Activated naive CD4-positive, alpha-beta T cell treated with anti-CD3 and anti-CD28 coated beads, Interleukin-2, amount 50 U/mL, for 72 hours (primary cell): Measurements from ENCODE around the gene ARHGEF16. TPM values are rescaled to one million over a fixed set of nuclear protein-coding genes. Genes with fewer than 3 reads are reported as not detected.
A peak's percentile ranks its signal among the peaks of the same experiment; 100 is the strongest.

ENCODE experiments used
- ATAC-seq, 2 donors: fragments of 150-1000 bp; cut with Tn5 transposase; 2 replicates each; pipeline ENCODE4 v1.10.0; 2021; ENCODE audit warnings: mild to moderate bottlenecking in 2 of 2, moderate library complexity in 2 of 2
- DNase-seq, 2 donors: peaks; one replicate each; pipeline ENCODE4 v3.0.0; 2021 to 2022; ENCODE audit warnings: low spot score in 2 of 2
- H3K27ac Mint-ChIP-seq, 2 donors: one replicate each; pipeline ENCODE4 v1.8.0; 2022; ENCODE audit warnings: mild to moderate bottlenecking in 2 of 2, mixed read lengths in 2 of 2
- H3K36me3 Mint-ChIP-seq, 2 donors: one replicate each; pipeline ENCODE4 v1.8.0; 2022; ENCODE audit warnings: mixed read lengths in 2 of 2
- H3K9me3 Mint-ChIP-seq, 2 donors: one replicate each; pipeline ENCODE4 v1.8.0; 2022; ENCODE audit warnings: mixed read lengths in 2 of 2
- total RNA-seq, 2 donors: library from RNA; stranded (reverse); gene quantifications; one replicate each; pipeline ENCODE4 v1.2.3, GENCODE V29; 2022

Gene ARHGEF16
- total RNA-seq, 2 donors from 2014 or later: 0.46 TPM; not detected in 1

- Mint-ChIP-seq H3K27ac (no peak overlapping the region), H3K9me3 (no peaks in the 10 kb centered on the region), H3K36me3 (no peaks in the 10 kb centered on the region)
- no peak for DNase-seq
- no peak for ATAC-seq
Observed at GRCh38 chr1:3507636-3508275, 53.3 kb downstream of the ARHGEF16 start.

GRCh38 chr1:3508757-3509415 is 54.4 kb downstream of the ARHGEF16 start:
- H3K36me3 Mint-ChIP-seq: no peaks in the 10 kb centered on the region
- ATAC-seq: no peak
- H3K9me3 Mint-ChIP-seq: no peaks in the 10 kb centered on the region

GRCh38 chr1:3509721-3510120 is 55.3 kb downstream of the ARHGEF16 start:
- ATAC-seq: no peak
- no peak for DNase-seq
- no peaks in the 10 kb centered on the region for H3K36me3 Mint-ChIP-seq
- H3K27ac Mint-ChIP-seq: no peak overlapping the region
- no peaks in the 10 kb centered on the region for H3K9me3 Mint-ChIP-seq

More at GRCh38 chr1:3508757-3509415, 54.4 kb downstream of the ARHGEF16 start:
- H3K27ac Mint-ChIP-seq: no peak overlapping the region
- DNase-seq: no peak

DNA sequence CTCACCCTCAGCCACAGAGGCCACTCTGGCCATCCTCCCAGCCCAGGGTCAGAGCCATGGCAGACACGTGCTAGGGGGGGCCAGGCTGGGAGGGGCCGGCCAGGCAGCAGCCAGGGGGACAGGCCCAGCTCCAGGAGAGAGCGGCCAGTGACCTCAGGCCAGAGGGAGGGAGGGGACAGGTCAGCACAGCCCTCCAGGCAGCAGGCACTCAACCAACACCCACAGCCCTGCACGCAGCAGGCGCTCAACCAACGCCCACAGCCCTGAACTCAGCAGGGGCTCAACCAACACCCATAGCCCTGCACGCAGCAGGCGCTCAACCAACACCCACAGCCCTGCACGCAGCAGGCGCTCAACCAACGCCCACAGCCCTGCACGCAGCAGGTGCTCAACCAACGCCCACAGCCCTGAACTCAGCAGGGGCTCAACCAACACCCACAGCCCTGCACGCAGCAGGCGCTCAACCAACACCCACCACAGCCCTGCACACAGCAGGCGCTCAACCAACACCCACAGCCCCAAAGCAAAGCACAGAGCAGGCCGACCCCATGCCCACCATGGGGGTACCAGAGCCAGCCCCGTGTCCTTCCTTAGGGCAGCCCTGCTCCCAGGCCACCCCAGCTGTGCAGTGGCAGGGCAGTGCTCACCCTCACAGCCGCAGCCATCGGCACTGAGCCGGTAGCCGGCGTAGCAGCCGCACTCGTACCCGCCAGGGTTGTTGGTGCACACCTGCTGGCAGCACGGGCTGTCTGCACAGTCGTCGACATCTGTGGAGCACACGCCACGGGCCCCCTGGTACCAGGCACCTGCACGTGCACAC is 55.9 kb downstream of the ARHGEF16 start:
- no peak overlapping the region for H3K27ac Mint-ChIP-seq
- H3K9me3 Mint-ChIP-seq: no peaks in the 10 kb centered on the region
- no peaks in the 10 kb centered on the region for H3K36me3 Mint-ChIP-seq
- ATAC-seq: no peak
- DNase-seq: no peak

DNA sequence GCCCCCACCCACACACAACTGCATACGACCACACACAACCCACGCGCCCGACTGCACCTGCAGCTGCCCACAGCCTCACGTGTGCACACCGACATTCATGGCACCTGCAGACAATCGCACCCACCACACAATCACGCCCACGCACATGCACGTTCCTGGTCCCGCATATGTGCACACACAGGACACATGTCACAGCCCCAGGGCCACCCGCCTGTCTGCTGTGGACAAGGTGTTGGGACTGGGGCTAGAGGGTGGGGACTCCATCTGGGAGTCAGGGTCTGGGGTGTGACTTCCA is 56.4 kb downstream of the ARHGEF16 start:
- DNase-seq: no peak
- H3K27ac Mint-ChIP-seq: no peak overlapping the region
- ATAC-seq: no peak
- H3K9me3 Mint-ChIP-seq: no peaks in the 10 kb centered on the region
- H3K36me3 Mint-ChIP-seq: no peaks in the 10 kb centered on the region

DNA sequence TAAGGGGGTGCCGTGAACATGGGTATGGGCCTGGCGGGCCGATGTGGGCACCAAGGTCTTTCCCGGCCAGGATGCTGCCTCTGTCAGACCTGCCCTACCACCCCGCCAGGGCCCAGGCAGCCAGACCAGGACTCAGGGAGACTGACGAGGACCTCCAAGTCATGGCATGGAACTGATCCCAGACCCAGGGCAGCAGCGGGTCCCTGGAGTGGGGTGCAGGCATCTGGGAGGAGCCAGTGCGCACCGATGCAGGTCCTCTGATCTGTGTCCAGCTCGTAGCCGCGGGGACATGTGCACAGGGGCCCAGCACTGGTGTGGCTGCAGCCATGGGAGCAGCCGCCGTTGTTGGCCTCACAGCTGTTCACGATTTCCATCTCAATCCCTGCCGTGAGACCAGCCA is 56.8 kb downstream of the ARHGEF16 start:
- Mint-ChIP-seq H3K27ac (no peak overlapping the region), H3K36me3 (no peaks in the 10 kb centered on the region), H3K9me3 (no peaks in the 10 kb centered on the region)
- ATAC-seq (no peak), DNase-seq (no peak)

DNA sequence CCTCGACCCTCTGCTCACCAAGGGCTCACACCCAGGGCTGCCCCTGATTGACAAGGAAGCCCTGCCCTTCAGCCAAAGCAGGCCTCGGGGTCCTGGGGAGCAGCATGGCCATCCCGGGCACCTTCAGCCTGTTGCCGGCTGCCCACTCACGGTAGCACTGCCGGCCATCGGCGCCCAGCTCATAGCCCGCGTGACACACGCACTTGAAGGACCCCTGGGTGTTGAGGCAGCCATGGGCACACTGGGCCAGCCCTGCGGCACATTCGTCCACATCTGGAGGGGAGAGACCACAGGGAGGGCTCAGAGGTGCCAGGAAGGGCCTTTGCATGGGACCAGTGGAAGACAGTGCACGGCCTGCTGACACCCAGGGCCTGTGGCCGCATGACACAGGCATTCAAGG is 57.4 kb downstream of the ARHGEF16 start:
- no peak for DNase-seq
- no peaks in the 10 kb centered on the region for H3K9me3 Mint-ChIP-seq
- H3K36me3 Mint-ChIP-seq: no peaks in the 10 kb centered on the region

DNA sequence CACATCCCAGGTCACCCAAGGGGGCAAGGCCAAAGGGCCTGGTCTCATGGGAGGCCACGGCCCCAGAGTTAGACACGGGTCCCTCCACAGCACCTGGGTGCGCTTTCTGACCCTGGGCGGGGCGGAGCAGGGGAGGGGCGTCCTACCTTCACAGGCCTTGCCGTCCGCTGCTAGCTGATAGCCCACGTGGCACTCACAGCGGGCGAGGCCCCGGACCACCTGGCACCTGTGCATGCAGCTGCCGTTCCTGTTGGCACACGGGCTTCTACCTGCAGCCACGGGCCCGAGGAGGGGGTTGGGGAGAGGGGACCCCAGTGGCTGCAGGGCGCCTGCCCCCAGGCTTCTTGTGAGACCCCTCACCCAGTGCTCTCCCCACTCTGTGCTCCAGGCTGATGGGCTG is 59.9 kb downstream of the ARHGEF16 start:
- DNase-seq: no peak
- Mint-ChIP-seq H3K9me3 (no peaks in the 10 kb centered on the region), H3K27ac (no peak overlapping the region), H3K36me3 (no peaks in the 10 kb centered on the region)
- no peak for ATAC-seq

More for the DNA sequence above, 57.4 kb downstream of the ARHGEF16 start:
- no peak for ATAC-seq
- no peak overlapping the region for H3K27ac Mint-ChIP-seq

GRCh38 chr1:3515272-3515671 is 60.8 kb downstream of the ARHGEF16 start:
- Mint-ChIP-seq H3K27ac (no peak overlapping the region), H3K9me3 (no peaks in the 10 kb centered on the region), H3K36me3 (no peaks in the 10 kb centered on the region)
- ATAC-seq (no peak), DNase-seq (no peak)

DNA sequence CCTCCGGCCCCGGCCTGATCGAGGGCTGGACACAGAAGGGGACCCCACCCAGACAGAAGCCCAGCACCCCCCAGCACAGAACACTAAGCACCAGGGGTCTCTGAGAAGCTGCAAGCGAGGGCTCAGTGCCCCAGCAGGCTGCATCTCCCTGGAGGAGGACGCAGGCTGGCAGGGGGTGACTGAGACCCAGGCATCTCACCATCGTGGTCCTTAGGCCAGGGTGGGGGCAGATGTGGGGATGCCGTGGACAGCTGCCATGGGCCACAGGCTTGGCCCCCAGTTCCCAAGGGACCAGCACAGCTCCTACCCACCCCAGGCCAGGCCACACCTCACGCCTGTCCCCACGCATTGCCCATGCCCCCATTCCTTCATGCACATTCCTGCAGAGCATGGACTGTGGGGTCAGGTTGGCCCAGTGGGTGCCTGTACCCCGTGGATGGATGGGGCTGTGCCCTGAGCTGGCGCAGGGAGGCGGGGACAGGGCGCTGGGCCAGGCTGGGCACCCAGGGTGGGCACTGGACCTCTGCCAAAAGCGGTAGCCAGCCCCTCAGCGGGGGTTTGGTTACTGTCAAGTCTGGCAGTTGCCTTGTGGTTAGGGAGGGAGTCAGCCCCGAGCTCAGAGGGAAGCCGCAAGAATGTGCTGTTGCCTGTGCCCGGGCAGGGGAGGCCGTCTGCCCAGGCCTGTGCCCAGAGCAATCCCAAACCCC is 61.5 kb downstream of the ARHGEF16 start:
- no peak for ATAC-seq
- H3K9me3 Mint-ChIP-seq: no peaks in the 10 kb centered on the region
- peak overlapping the region in 1 of 2 donors; percentile 50 for H3K27ac Mint-ChIP-seq
- H3K36me3 Mint-ChIP-seq: no peaks in the 10 kb centered on the region
- DNase-seq: no peak

DNA sequence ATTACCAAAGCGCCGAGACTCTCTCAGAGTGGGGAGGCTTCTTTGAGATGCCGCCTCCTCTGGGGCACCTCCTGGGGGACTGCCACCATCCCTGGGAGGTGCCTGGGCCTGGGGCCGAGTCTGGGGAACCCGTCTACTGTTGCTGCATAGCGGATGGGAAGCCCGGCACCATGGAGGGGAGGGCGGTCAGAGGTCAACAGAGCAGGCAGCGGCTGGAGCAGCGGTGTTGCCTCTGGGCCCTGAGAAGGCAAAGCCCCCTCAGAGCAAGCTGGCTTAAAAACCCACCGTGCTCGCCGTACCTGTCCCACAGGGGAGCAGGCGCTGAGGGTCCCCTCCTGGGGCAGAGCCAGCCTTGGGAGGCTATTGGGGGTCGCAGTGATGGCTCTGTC is 62.0 kb downstream of the ARHGEF16 start:
- ATAC-seq (no peak), DNase-seq (no peak)
- Mint-ChIP-seq H3K27ac (no peak overlapping the region), H3K9me3 (no peaks in the 10 kb centered on the region), H3K36me3 (no peaks in the 10 kb centered on the region)

GRCh38 chr1:3516911-3517675 is 62.6 kb downstream of the ARHGEF16 start:
- ATAC-seq (no peak), DNase-seq (no peak)
- Mint-ChIP-seq H3K36me3 (no peaks in the 10 kb centered on the region), H3K27ac (no peak overlapping the region), H3K9me3 (no peaks in the 10 kb centered on the region)

GRCh38 chr1:3518256-3518655 is 63.8 kb downstream of the ARHGEF16 start:
- no peaks in the 10 kb centered on the region for H3K36me3 Mint-ChIP-seq
- DNase-seq (peak in 1 of 2 donors; percentile 36), ATAC-seq (no peak)
- no peak overlapping the region for H3K27ac Mint-ChIP-seq
- no peaks in the 10 kb centered on the region for H3K9me3 Mint-ChIP-seq

- no peak overlapping the region for H3K27ac Mint-ChIP-seq
- no peaks in the 10 kb centered on the region for H3K36me3 Mint-ChIP-seq
- DNase-seq: no peak
- no peaks in the 10 kb centered on the region for H3K9me3 Mint-ChIP-seq
- no peak for ATAC-seq
Observed at GRCh38 chr1:3518756-3519155, 64.3 kb downstream of the ARHGEF16 start.

DNA sequence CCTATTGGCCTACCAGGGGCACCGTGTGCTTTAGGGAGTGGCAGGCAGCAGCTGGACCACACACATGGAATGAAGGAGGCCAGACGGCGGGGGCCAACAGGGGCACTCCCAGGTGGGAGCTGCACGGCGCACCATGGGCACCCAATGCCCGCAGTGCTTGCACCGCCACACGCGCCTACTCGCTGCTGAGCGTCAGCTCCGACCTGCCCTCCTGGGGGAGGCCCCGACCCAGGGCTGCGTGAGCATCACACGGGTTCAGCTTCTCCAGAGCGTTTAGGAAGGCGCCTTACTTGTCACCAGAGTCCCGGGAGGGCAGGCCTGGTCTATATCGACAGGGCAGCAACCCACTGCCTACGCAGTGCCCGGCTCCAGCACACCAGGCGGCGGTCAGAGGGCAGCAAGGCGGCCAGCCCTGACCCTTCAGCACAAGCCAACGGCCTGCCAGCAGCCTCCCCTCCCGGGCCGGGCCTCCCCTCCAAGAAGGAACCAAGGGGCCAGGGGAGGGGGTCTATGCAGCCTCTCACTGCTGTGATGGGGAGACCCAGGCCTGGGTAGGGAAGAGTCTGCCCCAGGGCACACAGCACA is 64.9 kb downstream of the ARHGEF16 start:
- no peak overlapping the region for H3K27ac Mint-ChIP-seq
- ATAC-seq (no peak), DNase-seq (no peak)
- no peaks in the 10 kb centered on the region for H3K9me3 Mint-ChIP-seq
- no peaks in the 10 kb centered on the region for H3K36me3 Mint-ChIP-seq
